Panc1 (cell line): ENCODE results near the gene LAMA5.

Source experiments
- CTCF ChIP-seq: fragments of 450-650 bp; IDR thresholded peaks from 2 replicates; pipeline ENCODE4 v1.5.1; 2017; ENCODE audit warnings: mild to moderate bottlenecking
- POLR2AphosphoS5 ChIP-seq: IDR thresholded peaks from 2 replicates; pipeline ENCODE4 v1.6.1; 2012; ENCODE audit warnings: mild to moderate bottlenecking, low read depth, low read length, moderate library complexity
- SIN3A ChIP-seq: IDR thresholded peaks from 2 replicates; pipeline ENCODE4 v1.6.1; 2012; ENCODE audit warnings: low read depth, mild to moderate bottlenecking, low read length, moderate library complexity, borderline replicate concordance; ENCODE audit not compliant: insufficient read depth
- TF ChIP-seq, protein P1 (sequence below), 2 experiments: IDR thresholded peaks; 2 replicates each; pipeline ENCODE4 v1.6.1; 2011 to 2012; ENCODE audit warnings: low read depth in 2 of 2, control low read depth in 1 of 2, low read length in 1 of 2, mild to moderate bottlenecking in 1 of 2, moderate library complexity in 1 of 2; ENCODE audit not compliant: insufficient read depth in 1 of 2

GRCh38 chr20:62359043-62359490 lies 8.0 kb downstream of the LAMA5 start:
- TF ChIP-seq CTCF: no peak
- TF ChIP-seq POLR2AphosphoS5: no peak; the same call in 1 of the 2 replicates
- TF ChIP-seq, protein P1, sequence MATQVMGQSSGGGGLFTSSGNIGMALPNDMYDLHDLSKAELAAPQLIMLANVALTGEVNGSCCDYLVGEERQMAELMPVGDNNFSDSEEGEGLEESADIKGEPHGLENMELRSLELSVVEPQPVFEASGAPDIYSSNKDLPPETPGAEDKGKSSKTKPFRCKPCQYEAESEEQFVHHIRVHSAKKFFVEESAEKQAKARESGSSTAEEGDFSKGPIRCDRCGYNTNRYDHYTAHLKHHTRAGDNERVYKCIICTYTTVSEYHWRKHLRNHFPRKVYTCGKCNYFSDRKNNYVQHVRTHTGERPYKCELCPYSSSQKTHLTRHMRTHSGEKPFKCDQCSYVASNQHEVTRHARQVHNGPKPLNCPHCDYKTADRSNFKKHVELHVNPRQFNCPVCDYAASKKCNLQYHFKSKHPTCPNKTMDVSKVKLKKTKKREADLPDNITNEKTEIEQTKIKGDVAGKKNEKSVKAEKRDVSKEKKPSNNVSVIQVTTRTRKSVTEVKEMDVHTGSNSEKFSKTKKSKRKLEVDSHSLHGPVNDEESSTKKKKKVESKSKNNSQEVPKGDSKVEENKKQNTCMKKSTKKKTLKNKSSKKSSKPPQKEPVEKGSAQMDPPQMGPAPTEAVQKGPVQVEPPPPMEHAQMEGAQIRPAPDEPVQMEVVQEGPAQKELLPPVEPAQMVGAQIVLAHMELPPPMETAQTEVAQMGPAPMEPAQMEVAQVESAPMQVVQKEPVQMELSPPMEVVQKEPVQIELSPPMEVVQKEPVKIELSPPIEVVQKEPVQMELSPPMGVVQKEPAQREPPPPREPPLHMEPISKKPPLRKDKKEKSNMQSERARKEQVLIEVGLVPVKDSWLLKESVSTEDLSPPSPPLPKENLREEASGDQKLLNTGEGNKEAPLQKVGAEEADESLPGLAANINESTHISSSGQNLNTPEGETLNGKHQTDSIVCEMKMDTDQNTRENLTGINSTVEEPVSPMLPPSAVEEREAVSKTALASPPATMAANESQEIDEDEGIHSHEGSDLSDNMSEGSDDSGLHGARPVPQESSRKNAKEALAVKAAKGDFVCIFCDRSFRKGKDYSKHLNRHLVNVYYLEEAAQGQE (IDR thresholded peaks at IDR 0.05; ENCODE audit: insufficient read depth in 1 of 2, low read depth in 2 of 2, low read length in 1 of 2): no peak
- TF ChIP-seq SIN3A: no peak
